Measurements from ENCODE around the gene IL3.

Gene IL3

DNA sequence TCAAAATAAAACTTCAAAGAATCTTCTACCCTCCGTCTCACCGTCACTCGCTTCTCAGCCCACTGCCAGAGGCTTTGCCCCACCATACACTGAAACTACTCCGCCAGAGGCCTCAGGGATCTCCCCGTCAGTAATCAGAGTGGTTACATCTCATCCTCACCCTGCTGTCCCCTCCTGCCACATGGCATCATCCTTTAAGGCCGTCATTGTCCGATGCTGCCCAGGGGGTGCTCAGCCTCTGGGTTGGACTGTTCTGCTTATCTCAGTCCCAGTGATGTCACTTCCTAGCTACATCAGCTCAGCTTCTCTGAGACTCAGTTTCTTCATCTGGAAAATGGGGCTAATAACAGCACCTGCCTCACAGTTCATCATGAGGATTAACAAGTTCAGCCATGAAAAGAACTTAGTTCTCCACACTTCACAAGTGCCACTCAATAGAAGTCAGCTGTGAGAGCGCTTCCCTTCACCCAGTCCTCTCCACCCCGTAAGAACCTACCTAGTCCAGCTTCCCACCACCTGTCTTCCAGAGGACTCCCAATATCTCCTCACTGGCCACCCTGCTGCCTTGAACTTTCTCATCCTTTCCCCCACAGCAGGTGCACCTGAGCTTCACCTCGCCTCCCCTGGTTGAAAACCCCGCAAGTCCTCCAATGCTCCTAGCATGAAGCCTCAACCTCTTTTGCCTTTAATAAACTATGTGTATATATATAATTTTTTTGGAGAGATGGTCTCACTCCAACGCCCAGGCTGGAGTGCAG is 2.8 kb upstream of the IL3 start:
- DNase-seq: no peak

DNA sequence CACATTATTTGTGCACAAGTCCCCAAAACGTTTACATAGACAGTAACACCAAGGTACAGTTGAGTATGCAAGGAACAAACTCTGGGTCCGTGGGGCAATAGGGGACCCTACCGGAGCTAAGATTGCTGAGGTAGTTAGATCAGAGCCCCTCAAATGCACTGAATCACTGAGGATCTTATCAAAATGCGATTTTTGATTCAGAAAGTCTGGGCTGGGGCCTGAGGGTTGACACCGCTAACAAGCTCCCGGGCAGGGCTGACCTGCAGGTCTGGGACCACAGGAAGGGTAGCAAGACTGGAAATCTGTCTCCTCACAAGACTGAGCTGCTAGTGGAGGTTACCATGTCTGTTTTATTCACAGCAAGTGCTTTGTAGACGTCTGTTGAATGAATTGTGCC is 1.8 kb upstream of the IL3 start:
- no peak for DNase-seq

DNA sequence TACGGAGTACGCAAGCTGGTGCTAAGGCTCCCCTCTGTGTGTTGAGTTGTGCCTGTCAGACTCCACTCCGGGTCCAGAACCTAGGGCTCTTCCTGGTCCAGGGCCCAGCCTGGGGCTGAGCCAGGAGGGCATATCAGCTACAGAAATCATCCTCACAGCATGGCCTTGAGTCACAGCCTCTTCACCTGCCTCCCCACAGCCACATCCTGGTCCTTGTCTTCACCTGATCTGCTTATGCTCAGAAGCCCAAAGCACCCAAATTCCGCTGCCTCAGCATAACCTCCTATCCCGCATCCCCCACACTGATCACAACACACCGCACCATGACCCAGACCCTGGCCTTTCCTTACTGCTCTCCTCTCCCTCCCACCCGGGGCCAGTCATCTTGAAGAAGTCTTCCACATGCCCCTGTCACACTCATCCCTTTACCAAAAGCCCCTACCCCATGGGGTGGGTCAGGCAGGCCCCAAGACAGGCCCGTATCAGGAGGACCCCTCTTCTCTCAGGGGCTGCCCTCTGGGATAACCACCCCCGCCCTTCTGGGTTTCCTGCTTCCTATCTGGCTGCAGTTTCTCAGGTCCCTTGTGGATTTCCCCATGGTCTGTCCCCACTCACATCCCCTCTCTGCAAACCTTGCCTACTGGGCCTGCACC is 1.3 kb upstream of the IL3 start:
- DNase-seq: peak; percentile 44

DNA sequence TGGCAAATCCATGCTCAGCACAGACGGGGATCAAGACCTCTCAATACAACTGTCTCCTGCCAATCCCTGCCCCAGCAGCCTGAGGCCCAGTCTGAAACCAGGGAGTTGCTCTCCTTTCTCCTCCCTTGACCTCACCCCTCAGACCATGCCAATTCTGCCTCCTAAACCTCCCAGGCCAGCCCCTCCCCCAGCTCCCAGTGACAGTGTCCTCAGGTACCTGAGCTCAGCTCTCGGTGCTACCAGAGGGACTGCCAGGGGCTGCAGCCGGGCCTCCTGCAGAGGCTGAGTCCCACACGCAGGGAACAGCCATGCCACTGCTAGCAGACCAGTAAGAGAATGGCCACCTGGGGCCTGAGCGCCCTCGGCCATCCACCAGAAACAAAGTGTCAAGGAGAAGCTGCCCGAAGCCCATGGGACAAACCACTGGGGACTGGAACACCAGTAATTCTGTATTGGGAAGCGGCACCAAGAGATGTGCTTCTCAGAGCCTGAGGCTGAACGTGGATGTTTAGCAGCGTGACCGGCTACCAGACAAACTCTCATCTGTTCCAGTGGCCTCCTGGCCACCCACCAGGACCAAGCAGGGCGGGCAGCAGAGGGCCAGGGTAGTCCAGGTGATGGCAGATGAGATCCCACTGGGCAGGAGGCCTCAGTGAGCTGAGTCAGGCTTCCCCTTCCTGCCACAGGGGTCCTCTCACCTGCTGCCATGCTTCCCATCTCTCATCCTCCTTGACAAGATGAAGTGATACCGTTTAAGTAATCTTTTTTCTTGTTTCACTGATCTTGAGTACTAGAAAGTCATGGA is 557 bp upstream of the IL3 start:
- no peak for DNase-seq

DNA sequence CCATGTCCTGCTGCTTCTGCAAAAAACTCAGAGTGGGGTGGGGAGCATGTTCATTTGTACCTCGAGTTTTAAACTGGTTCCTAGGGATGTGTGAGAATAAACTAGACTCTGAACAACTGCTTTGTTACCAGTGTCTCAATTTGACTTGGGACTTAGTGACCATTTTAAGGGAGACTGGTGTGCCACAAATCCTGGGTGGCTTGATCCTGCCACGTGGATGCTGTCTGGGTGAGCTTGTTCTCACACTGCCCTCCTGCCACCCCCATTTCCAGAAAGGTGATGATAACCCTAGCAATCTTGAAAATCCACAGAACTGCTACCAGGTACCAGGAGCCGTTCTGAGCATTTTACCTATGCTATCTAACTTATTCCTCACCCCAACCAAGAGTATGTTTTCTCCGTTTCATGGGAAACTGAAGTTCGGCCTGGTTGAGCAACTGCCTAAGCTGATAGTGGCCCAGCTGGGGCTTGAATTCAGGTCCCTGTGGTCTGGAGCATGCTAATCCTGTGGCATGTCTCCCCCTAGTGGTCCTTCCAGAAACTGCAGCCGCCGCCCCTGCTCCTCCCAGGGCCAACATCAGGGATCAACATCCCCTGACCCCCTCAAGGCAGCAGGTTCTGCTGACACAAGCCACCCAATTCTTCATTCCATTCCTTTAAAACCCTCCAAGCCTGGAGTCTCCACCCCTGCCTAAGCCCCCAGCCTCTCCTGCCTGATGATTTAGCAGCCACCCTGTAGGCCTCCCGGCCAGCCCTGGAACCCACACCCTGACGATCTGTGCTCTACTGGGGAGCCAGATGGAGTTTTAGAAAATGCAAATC is 2.8 kb downstream of the IL3 start:
- peak; percentile 63 for DNase-seq

DNA sequence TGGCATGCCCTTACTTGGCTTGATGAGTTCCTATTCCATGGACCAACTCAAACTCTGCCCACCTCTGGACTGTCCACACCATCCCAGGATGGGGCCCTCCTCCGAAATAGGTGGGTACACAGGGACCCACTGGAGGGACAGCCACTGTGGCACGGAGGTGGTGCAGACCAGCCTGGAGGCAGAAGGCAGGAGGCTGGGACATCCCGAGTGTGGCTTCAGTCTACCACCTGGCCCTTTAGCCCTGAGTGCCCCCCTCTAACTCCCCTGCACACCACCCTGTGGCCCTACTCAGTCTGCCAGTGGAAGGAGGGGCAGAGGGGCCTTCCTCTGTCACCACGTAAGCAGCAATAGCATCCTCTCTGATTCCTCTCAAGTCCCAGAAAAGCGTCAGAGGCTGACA is 3.7 kb downstream of the IL3 start:
- DNase-seq: no peak

DNA sequence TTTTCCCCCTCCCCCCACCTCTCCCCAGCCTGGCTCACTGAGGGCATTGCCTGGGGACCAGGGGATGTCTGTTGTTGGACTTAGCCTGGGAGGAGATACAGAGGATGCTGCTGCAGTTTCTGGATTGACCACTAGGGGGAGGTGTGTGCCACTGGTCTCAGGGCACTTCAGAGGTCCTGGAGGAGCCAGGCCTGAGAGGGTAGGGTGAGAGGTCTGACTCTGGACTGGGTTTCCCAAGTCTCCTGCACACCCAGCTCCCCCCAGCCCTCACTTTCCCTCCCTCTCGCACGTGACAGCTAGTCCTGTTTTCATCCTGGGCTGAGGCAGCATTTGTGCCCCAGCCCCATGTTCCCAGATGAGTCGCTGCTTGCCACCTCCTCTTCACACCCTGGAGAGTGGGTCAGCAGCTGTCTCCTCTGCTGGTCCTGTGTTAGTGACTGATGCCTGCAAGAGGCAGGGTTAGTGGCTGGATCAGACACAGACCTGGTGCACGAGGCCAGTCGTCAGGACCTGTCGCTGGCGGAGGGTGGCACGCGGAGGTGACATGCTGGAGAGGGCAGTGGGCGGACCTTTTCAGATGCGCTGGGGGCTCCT is 4.4 kb downstream of the IL3 start:
- DNase-seq: peak; percentile 57

DNA sequence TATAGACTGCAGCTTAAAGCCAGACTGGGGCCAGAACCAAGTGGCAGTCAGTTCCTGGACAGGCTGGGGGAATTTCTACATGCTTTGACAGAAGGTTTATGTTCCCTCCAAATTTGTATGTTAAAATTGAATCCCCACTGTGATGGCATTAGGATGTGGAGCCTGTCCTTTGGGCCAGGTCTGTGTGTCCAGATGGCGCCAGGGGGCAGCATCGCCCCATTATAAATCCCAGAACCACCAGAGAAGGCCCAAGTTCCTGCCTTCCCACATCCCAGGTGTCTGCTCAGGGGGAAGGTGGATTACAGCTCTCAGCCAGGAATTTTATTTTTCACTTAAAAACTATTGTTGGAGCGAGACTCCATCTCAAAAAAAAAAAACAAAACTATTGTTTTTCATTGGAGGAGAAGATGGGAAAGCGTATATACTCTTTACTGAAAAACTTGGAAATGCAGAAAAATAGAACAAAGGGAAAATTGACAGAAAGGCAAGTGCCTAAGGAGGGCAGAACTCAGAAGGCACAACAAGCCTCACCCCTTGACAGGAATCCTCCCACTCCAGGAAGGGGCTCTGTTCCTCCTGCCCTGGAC is 5.0 kb downstream of the IL3 start:
- DNase-seq: peak; percentile 30

DNA sequence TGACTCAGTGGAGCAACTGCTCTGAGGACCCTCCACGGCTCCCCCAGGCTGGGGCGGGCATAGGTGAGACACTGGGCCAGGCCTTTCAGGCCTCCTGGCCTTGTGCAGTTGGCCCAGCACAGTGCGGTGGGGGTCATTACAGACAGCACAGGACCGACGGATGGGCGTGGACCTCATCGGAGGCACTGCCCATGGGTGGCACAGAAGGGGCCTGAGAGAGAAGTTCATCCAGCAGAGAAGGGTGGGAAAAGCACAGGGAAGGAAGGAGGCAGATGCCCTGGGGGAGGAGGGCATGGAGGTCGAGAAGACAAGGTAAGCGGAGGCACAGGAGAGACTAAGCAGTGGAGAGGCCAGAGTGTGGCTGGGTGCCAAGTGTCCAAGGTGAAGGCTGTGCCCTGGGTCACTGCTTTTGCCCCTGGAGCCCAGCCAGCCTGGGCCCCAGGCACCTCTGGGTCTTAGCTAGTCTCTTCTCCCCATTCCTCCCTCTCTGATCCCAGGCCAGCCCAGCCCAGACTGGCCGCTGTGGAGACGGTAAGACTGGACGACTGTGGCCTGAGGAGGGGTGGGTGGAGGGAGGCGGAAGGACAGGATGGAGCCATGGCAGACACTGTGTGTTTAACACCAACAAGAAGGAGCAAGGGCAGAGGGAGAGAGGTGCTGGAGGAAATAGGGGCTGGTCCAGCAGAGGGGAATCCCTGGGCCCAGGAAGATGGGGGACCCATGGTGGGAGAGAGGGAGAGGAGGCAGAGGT is 5.7 kb downstream of the IL3 start:
- no peak for DNase-seq

DNA sequence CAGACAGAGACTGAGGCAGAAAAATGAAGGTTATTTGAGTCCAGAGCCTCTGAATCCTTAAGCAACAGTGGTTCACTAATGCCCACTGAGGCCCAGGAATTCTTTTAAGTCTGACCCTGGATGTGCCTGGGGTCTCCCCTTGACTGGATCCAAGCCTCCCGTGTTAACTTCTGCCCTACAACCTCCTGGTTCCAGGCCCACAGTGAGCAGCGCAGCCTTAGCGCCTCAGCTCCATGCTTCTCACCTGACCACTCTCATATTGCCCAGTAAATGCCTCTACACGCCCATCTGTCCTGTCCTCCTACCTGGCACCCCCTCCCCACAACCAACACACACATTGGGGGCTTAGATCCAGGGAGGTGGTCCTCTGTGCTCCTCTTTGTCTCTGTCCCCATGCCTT is 6.4 kb downstream of the IL3 start:
- no peak for DNase-seq

DNA sequence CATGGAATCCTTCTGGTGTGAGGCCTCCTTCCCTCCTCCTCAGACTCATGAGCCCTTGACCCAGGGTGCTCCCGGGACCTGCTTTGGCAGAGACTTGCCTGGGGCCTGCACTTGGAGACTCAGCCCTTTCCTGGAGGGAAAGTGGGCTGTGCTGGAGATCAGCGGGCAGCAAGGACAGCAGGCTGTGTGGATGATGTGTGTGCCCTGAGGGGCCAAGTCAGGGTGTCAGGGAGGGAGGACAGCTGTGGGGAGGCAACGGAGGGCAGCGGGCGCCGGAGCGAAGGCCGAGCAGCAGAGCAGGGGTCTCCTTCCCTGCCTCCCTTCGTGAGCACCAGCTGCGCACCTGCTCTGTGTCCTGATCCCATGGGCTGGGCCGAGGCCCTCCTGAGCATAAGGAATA is 7.0 kb downstream of the IL3 start:
- DNase-seq: no peak

DNA sequence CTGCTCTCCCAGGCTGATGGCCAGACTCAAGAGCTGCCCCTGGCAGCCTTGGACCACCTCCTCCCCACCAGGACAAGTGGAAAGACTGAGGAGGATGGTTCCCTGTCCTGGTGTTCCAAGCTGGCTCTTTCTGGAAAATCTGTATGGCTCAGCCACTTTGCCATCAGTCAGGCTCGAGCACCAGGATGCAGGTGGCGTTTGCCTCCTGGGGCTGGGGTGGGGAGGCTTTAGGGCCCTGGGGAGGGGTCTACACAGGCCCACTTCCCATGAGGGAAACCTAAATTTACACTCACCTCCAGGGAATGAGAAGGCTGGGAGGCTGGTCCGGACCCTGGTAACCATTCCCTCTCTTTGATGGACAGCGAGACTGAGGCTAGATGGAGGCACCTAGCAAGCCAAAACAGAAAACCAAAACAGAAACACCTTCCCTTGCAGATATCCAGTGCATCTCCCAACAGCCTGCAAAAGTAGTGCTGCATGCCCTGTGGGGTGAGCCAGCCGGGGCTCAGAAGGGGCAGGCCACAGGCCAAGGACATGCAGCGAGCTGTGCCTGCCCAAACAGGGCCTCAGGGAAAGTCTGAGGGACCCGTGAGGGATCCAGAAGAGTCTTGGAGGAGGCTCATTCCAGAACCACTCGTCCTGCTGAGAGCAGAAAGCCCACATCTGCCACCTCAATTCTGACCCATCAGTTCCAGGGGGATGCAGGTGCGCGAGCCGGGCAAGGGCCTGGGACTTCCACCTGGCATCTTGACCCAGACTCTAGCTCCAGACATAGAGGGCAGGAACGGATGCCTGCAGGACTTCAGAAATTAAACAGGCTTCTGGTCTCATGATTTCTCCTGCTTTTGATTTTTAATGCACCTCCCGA is 7.7 kb downstream of the IL3 start:
- DNase-seq: no peak

DNA sequence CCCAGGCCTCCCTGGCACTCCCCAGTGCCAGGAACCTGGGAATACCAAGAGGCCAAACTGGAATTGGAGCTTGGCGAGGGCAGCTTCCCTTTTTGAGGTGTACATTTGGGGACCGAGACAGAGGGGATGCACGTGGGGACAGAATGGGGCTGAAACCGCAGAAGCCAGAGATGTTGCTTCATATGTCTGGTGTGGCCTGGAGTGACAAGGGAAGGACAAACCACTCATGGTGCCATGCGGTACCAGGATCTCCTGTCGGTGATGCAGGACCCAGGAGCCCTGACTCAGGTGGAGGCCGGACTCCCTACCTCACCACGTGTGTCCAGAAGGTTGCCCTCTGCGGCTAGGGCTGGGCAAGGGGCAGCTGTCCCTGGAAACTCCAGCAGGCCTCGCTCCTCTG is 9.1 kb downstream of the IL3 start:
- no peak for DNase-seq

DNA sequence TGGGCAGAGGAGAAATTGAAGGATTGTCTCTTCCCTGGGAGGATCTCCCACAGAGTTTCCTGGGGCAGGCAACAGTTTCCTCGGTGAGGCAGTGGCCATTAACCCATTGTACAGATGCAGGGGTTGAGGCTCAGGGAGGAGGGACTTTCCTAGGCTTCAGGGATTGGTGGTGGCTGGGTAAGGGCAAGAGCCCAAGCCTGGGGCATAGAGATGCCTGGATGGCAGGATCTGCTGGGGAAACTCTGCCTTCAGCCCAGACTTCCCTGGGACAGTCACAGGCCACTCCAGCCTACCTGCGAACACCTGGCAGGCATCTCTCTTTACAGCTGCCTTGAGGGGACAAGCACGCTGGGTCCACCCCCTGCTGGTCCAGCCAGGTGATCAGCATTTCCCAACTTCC is 9.5 kb downstream of the IL3 start:
- DNase-seq: no peak

DNA sequence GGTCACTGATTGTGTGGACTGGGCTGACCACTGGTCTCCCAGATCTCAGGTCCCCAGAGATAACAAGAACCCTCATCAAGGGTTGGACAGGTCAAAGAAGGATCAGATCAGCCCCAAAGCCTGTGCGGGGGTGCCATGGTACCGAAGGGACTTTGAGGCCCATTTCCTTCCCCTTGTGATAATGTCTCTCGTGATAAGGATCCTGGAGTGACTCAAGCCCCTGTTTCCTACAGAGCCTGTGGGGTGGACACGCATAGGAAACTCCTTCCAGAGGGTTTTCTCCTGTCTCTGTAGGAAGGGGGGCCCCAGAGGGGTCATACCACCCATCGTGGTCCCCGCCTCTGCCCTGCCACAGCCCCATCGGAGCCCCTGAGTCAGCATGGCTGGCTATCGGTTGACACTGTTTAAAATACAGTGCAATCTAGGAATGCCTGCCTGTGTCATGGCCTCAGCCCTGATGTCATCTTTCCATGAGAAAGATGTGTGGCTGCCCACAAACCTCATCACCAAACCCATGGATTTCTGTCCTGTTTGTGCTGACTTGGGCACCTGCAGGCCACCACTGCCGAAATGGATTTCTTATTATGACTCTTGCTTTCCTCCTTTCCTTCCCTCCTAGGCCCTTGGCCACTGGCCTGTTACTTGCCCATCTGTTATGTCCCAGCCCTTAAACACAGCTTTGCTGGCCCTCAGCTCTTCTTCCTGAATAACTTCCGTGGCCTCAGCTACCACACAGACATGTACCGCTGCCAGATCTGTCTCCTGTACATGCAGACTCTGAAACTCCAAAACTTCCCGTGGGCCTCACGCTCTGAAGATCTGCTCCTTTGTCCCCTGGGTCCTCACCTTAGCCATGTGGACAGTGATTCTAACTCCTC is 10.2 kb downstream of the IL3 start:
- DNase-seq: no peak

DNA sequence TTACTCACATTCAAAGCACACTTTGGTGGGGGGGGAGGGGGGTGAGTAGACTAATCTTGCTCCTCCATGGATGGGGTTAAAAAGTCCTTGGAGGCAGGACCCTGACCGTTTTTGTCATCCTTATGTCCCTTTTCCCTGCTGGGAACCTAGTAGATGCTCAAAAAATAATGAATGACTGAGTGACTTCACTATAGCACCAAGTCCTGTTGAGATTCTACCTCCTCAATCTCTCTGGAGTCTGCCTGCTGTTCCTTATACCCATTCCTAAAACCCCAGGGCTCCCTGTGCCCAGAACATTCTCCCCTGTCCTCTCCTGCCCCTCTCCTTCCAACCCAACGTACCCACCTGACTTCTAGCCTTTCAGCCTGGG is 10.9 kb downstream of the IL3 start:
- no peak for DNase-seq

DNA sequence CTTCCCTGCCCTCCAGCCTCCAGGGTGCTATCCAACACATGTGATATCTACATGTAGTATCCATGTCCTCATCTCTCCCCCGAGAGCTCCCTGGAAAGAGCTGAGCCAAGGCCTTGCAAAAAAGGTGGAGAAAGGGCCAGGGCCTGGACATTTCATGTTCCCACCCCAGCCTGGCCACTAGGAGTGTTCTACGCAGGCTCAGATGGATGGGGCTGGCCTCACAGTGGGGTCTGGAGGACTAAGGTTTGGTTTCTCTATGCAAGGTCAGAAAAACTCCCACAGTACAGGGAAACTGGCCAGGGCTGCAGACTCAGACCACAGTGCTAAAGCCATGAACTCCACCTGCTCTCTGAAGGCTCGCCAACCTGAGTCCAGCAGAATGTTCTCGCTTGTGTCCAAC is 11.6 kb downstream of the IL3 start:
- DNase-seq: no peak

DNA sequence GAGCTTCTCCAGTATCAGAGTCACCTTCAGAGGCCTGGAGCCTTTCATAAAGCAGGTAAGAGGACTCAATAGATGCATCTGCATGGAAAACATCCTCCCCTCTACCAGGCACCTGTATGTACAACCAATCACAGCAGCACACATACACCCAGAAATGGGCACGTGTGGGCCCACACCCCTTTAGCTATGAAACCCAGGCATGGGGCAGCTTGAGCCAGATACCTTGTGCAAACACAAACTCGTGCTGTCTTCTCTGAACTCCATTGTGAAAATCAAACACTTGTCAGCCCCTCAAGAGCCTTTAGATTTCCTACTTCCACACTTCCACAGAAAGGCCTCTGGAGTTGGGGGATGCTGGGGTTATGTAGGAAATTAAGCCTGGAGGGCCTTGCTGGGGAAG is 12.1 kb downstream of the IL3 start:
- no peak for DNase-seq

DNA sequence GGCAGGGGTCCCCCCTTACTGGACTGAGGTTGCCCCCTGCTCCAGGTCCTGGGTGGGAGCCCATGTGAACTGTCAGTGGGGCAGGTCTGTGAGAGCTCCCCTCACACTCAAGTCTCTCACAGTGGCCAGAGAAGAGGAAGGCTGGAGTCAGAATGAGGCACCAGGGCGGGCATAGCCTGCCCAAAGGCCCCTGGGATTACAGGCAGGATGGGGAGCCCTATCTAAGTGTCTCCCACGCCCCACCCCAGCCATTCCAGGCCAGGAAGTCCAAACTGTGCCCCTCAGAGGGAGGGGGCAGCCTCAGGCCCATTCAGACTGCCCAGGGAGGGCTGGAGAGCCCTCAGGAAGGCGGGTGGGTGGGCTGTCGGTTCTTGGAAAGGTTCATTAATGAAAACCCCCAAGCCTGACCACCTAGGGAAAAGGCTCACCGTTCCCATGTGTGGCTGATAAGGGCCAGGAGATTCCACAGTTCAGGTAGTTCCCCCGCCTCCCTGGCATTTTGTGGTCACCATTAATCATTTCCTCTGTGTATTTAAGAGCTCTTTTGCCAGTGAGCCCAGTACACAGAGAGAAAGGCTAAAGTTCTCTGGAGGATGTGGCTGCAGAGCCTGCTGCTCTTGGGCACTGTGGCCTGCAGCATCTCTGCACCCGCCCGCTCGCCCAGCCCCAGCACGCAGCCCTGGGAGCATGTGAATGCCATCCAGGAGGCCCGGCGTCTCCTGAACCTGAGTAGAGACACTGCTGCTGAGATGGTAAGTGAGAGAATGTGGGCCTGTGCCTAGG is 13.0 kb downstream of the IL3 start, which contains the start of gene CSF2:
TSS of gene CSF2 (plus strand) at position 559 of the 783 bp plus-strand sequence. CDS start at position 594, 35 bp downstream.
- DNase-seq: no peak

Data from activated effector memory CD4-positive, alpha-beta T cell treated with Interleukin-2 at 50 U/mL for 16 hours (primary cell).